HG03521 (cell line): ENCODE measurements around the gene SCO2.

Source experiments
- ATAC-seq: cut with Tn5 transposase; IDR thresholded peaks from one replicate; pipeline ENCODE4 v1.9.1; 2021; ENCODE audit warnings: mild to moderate bottlenecking, moderate library complexity; ENCODE audit not compliant: unreplicated experiment

Gene SCO2

GRCh38 chr22:50503475-50504145, 21.8 kb downstream of the SCO2 start:
- no peak for ATAC-seq

DNA sequence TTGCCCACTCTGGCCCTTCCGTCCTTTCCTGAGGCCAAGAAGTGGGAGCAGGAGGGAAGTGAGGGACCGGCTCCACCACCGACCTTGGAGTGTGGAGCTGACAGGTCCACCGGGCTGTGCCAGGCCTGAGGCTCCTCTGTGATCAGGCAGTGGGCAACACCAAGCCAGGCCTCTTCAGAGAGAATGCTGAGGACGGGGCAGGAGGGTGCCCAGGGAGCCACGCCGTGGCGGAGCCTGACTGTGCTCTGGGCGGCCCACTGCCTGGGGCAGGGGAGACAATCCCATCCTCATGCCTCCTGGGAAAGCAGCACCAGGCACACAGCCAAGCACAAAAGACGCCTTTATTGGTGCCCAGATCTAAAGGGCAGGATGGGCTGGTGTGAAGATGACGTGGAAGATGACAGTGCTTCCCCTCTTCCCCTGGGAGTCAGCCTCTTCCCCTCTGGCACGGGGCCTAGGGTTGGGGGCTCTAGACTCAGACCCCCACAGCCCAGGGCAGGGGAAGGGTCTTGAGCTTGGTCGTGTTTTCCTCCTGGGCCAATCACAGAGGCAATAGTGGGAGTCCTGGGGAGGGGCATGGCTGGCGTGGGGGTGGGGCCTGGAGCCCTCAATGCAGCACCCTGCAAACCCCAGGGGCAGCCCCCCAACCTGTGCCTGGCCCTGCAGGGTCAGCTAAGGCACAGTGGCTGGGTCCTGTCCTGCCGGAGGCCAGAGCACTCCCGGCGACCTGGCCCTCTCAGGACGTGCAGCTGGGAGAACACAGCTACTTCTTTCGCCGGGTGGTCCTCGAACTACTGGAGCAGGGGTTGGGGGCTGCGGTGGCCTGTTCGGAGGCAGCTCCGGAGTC, 22.5 kb downstream of the SCO2 start:
- no peak for ATAC-seq

DNA sequence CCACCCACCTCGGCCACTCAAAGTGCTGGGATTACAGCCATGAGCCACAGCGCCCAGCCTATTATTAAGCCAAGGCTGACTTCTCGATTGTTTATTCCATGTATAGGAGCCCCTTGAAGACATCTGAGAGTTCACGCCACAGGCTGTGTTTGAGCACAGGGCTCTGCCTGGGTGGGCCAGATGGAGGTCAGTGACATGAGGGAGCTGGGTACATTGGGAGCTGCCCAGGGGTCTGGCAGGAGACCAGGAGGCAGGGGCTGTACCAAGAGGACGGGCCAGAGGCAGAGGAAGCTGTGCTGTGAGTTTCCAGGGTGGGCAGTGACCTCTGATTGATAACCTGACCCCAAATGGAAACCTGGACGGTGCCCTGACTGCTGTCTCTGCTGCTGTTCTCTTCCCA, 23.3 kb downstream of the SCO2 start:
- no peak for ATAC-seq

GRCh38 chr22:50500452-50500851, 24.9 kb downstream of the SCO2 start:
- no peak for ATAC-seq

- no peak for ATAC-seq
Measured at GRCh38 chr22:50498322-50498890, 27.0 kb downstream of the SCO2 start.

GRCh38 chr22:50497093-50497492, 28.3 kb downstream of the SCO2 start:
- ATAC-seq: no peak

- ATAC-seq: no peak
Measured at GRCh38 chr22:50490531-50491308, 34.7 kb downstream of the SCO2 start.

DNA sequence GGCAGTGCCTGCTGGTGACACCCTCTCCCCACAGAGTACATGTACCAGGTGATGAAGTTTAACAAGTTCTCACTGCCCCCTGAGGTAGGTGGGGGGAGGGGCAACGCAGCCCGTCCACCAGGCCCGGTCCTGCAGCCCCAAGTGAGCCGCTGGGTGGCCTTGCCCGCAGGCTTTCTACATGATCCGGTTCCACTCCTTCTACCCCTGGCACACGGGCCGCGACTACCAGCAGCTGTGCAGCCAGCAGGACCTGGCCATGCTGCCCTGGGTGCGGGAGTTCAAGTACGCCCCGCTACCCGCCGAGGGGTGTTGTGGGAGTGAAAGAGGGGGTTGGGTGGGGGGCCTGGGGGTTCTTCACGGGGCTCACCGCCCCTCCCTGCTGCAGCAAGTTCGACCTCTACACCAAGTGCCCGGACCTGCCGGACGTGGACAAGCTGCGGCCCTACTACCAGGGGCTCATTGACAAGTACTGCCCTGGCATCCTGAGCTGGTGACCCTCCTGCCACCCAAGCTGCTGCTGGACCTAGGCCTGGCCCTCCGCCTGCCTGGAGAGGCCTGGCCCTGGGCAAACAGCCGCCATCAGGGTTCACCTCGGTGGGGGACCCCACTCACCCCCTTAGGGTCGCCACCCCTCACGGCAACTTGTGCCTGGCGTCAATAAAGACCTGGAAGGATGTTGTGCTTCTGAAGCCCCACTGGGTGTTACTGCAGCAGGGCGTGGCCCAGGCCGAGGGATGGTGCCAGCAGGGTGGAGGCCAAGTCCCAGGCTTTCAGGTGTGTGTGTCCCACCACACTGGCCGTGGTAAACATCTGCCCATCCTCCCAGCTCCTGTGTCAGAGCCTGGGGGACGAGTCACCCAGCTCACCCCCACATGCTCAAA, 35.8 kb downstream of the SCO2 start:
- ATAC-seq: no peak

DNA sequence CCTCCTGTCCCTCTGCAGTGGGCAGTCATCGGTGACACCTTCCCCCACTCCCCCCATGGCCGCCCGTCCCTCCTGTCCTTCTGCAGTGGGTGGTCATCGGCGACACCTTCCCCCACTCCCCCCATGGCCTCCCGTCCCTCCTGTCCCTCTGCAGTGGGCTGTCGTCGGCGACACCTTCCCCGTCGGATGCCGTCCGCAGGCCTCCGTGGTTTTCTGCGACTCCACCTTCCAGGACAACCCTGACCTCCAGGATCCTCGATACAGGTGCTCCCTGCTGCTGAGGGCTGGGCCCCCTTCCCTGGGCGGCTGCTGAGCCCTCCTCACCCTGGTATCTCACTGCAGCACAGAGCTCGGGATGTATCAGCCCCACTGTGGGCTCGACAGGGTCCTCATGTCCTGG, 36.5 kb downstream of the SCO2 start:
- no peak for ATAC-seq

DNA sequence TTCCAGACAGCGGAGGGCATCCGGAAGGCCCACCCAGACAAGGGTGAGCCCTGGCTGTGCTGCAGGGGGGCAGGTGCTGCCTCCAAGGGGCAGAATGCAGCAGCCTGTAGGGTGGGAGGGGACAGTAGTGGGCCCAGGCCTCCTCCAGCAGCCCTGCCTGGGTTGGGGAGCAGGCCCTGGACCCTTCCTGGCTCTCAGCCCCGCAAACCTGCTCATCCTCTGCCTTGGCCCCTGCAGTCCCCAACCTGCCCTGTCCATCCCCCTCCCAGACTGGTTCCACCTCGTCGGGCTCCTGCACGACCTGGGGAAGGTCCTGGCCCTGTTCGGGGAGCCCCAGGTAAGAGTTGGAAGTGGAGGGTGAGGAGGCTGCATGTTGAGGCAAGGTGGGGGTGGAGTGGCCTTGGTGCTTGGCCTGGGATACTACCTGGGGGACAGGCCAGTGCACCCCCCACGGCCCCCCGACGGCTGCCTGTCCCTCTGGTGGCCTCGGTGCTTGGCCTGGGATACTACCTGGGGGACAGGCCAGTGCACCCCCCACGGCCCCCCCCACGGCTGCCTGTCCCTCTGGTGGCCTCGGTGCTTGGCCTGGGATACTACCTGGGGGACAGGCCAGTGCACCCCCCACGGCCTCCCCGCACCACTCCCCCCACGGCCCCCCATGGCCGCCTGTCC, 37.3 kb downstream of the SCO2 start:
- no peak for ATAC-seq

DNA sequence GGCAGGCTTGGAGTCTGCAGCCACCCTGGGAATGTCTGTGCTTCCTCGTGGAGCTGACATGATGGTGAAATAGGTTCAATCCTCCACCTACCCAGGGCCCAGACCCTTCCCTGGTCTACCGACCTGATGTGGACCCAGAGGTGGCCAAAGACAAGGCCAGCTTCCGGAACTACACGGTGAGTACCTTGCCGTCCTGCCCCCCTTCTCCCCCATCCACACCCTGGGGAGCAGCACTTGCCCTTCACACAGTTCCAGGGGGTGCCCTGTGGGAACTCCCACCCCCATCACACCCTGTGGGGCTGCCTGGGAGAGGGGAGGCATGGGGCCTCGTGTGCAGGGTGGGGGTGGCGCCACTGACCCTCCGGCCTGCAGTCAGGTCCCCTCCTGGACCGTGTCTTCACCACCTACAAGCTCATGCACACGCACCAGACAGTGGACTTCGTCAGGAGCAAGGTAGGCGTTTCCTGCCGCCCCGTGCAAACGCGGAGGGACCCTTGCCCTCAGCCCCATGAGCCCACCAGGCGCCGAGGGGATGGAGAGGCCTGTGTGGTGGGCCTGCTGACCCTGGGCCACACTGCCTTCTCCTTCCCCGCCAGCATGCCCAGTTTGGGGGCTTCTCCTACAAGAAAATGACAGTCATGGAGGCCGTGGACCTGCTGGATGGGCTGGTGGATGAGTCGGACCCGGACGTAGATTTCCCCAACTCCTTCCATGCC, 38.0 kb downstream of the SCO2 start:
- no peak for ATAC-seq

DNA sequence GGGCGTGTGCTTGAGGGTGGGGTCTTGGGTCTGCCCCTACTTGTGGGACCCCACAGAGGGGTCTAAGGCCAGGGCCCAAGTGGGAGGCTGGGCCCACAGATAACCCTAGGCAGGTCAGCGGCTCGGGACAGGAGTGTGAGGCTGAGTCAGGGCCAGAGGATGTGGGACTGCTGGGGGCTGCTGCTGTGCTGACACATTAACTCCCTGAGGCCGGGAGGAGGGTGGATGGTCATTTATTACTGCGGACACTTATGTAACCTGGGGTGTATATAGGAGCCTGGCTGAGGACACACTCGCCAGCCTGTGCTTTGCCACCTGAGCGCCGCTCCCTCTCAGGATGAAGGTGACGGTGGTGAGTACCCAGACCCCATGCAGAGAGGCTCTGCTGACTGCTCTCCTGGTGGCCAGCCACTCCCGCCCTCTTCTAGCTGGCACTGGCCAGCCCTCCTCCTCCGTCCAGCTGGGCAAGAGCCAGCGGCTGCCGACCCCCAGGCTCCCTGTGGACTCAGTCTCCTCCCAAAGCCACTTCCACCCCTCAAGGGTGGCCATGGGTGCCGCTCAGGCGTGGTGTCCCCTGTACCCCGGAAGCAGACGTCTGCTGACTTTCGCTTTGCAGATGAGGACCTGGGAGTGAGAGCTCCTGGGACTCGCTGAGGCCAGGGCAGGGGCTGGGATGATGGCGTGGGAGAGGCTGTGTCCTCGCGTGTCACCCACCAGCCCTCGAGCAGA, 38.7 kb downstream of the SCO2 start, which contains the start of gene MIOX:
MIOX (plus strand) TSS at position 299 of the 729 bp plus-strand sequence; CDS start at position 338, 39 bp downstream.
- ATAC-seq: no peak

GRCh38 chr22:50485221-50486131, 39.9 kb downstream of the SCO2 start:
- ATAC-seq: no peak

DNA sequence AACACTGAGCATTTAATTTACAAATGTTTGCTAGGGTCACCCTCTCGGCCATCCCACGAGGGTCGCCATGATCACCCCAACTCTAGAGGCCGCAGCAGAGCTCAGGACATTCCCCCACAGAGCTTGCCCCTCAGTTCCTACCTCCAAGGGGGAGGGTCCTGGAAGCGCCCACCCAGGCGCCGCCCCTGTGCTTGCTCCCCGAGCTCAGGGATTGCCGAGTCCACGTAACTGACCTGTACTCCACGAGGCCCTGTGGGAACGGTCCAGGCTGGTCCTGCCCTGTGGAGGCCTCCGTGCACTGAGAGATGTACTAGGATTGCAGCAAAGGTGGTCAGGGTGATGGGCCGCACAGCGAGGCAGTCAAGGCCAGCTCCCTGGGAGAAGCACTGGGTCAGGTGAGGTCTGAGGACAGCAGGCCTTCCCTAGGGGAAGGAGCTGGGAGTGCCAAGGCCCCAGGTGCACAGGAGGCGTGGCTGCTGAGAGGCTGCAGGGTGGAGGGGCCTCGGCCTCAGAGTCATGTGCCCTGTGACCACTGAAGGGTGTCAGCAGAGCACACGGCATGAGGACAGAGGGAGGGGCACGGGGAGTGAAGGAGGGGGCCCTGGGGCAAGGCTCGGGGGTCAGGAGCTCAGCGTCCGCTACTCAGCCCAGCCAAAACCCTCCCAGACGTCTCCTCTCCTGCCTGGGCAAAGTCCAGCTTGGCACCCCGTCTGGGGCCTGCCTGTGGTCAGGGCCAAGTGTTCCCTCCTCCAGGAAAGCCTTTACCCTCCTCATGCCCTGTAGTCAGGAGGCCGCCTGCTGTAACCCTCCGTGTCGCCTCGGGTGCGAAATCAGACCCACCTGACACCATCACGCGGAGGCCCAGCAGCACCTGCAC, 41.2 kb downstream of the SCO2 start:
- no peak for ATAC-seq

DNA sequence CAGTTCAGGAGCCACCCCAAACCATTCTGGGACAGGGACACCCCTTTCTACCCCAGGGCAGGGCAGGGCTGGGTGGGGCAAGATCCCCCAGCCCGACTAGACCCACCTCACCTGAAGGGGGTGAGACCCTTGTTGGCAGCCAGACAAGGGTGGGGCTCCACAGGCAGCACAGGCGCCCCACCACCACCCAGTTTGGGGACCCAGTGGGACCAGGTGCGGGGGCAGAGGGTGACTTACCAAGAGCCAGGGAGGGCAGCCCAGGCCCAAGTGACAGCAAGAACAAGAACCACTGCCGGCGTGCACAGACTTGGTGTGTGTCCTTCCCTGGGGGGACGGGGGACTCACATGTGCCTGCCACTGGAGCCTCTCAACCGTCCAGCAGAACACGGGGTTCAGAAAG, 41.8 kb downstream of the SCO2 start:
- no peak for ATAC-seq

DNA sequence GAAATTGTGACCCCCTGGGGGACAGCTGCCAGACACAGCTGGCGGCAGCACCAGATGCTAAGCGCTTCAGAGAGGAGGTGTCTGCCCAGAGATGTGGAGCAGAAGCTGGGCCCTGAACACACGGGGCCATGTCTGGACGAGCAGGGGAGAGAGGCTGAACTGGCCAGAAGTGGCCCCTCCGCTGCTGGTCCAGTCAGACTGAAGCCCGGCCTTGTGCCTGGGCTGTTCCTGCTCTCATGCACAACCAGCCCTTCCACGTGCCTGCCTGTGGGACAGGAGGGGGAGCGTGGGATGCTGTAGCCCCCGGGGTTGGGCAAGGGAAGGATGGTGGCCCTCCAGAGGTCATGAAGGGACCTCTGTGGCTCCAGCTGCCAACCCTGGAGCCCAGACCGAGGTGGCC, 42.3 kb downstream of the SCO2 start:
- ATAC-seq: no peak
